GM21528 (cell line): Measurements from ENCODE around the gene FFAR4.
"Not testable (repeated sequence)": the region's sequence is repeated elsewhere in the genome, so short reads cannot be mapped to it uniquely, and the experiment has no call there.

Experiments used
- ATAC-seq: cut with Tn5 transposase; IDR thresholded peaks from one replicate; pipeline ENCODE4 v1.9.1; 2021; ENCODE audit warnings: mild to moderate bottlenecking, moderate library complexity; ENCODE audit not compliant: unreplicated experiment, low FRiP score

The FFAR4 gene

GRCh38 chr10:93566435-93567276 lies at the start of gene FFAR4:
Gene FFAR4 (plus strand): TSS chr10:93566665. CDS start chr10:93566721, 56 bp downstream.
- ATAC-seq, result no peak

- ATAC-seq, result no peak
Measured at GRCh38 chr10:93518531-93518930, 47.9 kb upstream of the FFAR4 start.

- ATAC-seq, result no peak
Measured at GRCh38 chr10:93535293-93535692, 31.2 kb upstream of the FFAR4 start.

GRCh38 chr10:93540871-93541270 lies 25.6 kb upstream of the FFAR4 start:
- not testable (repeated sequence) for ATAC-seq

GRCh38 chr10:93541402-93542357 lies 24.8 kb upstream of the FFAR4 start:
- ATAC-seq, result no peak

GRCh38 chr10:93542358-93542791 lies 24.1 kb upstream of the FFAR4 start:
- no peak for ATAC-seq

GRCh38 chr10:93546995-93547394 lies 19.5 kb upstream of the FFAR4 start:
- ATAC-seq, result not testable (repeated sequence)

GRCh38 chr10:93547522-93547921 lies 18.9 kb upstream of the FFAR4 start:
- ATAC-seq, result no peak

GRCh38 chr10:93548376-93549071 lies 17.9 kb upstream of the FFAR4 start:
- no peak for ATAC-seq

- ATAC-seq, result no peak
Measured at GRCh38 chr10:93550606-93551005, 15.9 kb upstream of the FFAR4 start.

GRCh38 chr10:93552780-93553179 lies 13.7 kb upstream of the FFAR4 start:
- no peak for ATAC-seq

- no peak for ATAC-seq
Measured at GRCh38 chr10:93553482-93554315, 12.8 kb upstream of the FFAR4 start.

GRCh38 chr10:93554316-93554663 lies 12.2 kb upstream of the FFAR4 start:
- ATAC-seq, result no peak

GRCh38 chr10:93554760-93555432 lies 11.6 kb upstream of the FFAR4 start:
- no peak for ATAC-seq

GRCh38 chr10:93559490-93559889 lies 7.0 kb upstream of the FFAR4 start:
- no peak for ATAC-seq

GRCh38 chr10:93560541-93560940 lies 5.9 kb upstream of the FFAR4 start:
- no peak for ATAC-seq

- ATAC-seq, result no peak
Measured at GRCh38 chr10:93565446-93565845, 1.0 kb upstream of the FFAR4 start.

GRCh38 chr10:93567277-93568104 lies 1.0 kb downstream of the FFAR4 start:
- no peak for ATAC-seq

GRCh38 chr10:93568105-93568390 lies 1.6 kb downstream of the FFAR4 start:
- ATAC-seq, result no peak
